ENCODE data around the gene MAGI2. TPM values are rescaled to one million over a fixed set of nuclear protein-coding genes. Genes with fewer than 3 reads are reported as not detected.

Gene MAGI2
- total RNA-seq, 1 donor from 2014 or later: 64.2 TPM

- no peak overlapping the region for H3K27ac Mint-ChIP-seq (ENCODE audit: unreplicated experiment)
- TF ChIP-seq CTCF (IDR thresholded peaks at IDR 0.05; ENCODE audit: partially characterized antibody, unreplicated experiment): no peak
- H3K27me3 Mint-ChIP-seq (ENCODE audit: unreplicated experiment): peaks cover 5% of the 10 kb centered on the region
- H3K4me3 Mint-ChIP-seq (ENCODE audit: unreplicated experiment): no peak overlapping the region
- H3K4me1 Mint-ChIP-seq (ENCODE audit: low read depth, unreplicated experiment): peaks cover 13% of the 10 kb centered on the region
- no peaks in the 10 kb centered on the region for H3K36me3 Mint-ChIP-seq (ENCODE audit: unreplicated experiment)
- H3K9me3 Mint-ChIP-seq (ENCODE audit: unreplicated experiment): peaks cover 4% of the 10 kb centered on the region
- DNase-seq: no peak
Measured at GRCh38 chr7:78220754-78221153, 1232.7 kb downstream of the MAGI2 start.

- H3K9me3 Mint-ChIP-seq (ENCODE audit: unreplicated experiment): peaks cover 4% of the 10 kb centered on the region
- peak overlapping the region; percentile 73 for H3K27ac Mint-ChIP-seq (ENCODE audit: unreplicated experiment)
- H3K4me1 Mint-ChIP-seq (ENCODE audit: low read depth, unreplicated experiment): peaks cover 13% of the 10 kb centered on the region
- TF ChIP-seq CTCF (IDR thresholded peaks at IDR 0.05; ENCODE audit: partially characterized antibody, unreplicated experiment): no peak
- no peak overlapping the region for H3K4me3 Mint-ChIP-seq (ENCODE audit: unreplicated experiment)
- peaks cover 5% of the 10 kb centered on the region for H3K27me3 Mint-ChIP-seq (ENCODE audit: unreplicated experiment)
- no peak for DNase-seq
- no peaks in the 10 kb centered on the region for H3K36me3 Mint-ChIP-seq (ENCODE audit: unreplicated experiment)
Measured at GRCh38 chr7:78218876-78219275, 1234.6 kb downstream of the MAGI2 start.

- H3K4me3 Mint-ChIP-seq (ENCODE audit: unreplicated experiment): no peak overlapping the region
- H3K9me3 Mint-ChIP-seq (ENCODE audit: unreplicated experiment): peaks cover 4% of the 10 kb centered on the region
- H3K4me1 Mint-ChIP-seq (ENCODE audit: low read depth, unreplicated experiment): peaks cover 13% of the 10 kb centered on the region
- peaks cover 5% of the 10 kb centered on the region for H3K27me3 Mint-ChIP-seq (ENCODE audit: unreplicated experiment)
- no peak for TF ChIP-seq CTCF (IDR thresholded peaks at IDR 0.05; ENCODE audit: partially characterized antibody, unreplicated experiment)
- no peaks in the 10 kb centered on the region for H3K36me3 Mint-ChIP-seq (ENCODE audit: unreplicated experiment)
- no peak overlapping the region for H3K27ac Mint-ChIP-seq (ENCODE audit: unreplicated experiment)
- no peak for DNase-seq
Measured at GRCh38 chr7:78218051-78218450, 1235.4 kb downstream of the MAGI2 start.

GRCh38 chr7:78215199-78215598 is 1238.3 kb downstream of the MAGI2 start:
- H3K9me3 Mint-ChIP-seq (ENCODE audit: unreplicated experiment): peaks cover 3% of the 10 kb centered on the region
- no peak for DNase-seq
- no peak overlapping the region for H3K27ac Mint-ChIP-seq (ENCODE audit: unreplicated experiment)
- H3K4me3 Mint-ChIP-seq (ENCODE audit: unreplicated experiment): no peak overlapping the region
- H3K4me1 Mint-ChIP-seq (ENCODE audit: low read depth, unreplicated experiment): peaks cover 11% of the 10 kb centered on the region
- no peaks in the 10 kb centered on the region for H3K36me3 Mint-ChIP-seq (ENCODE audit: unreplicated experiment)
- peaks cover 5% of the 10 kb centered on the region for H3K27me3 Mint-ChIP-seq (ENCODE audit: unreplicated experiment)
- TF ChIP-seq CTCF (IDR thresholded peaks at IDR 0.05; ENCODE audit: partially characterized antibody, unreplicated experiment): no peak

DNA sequence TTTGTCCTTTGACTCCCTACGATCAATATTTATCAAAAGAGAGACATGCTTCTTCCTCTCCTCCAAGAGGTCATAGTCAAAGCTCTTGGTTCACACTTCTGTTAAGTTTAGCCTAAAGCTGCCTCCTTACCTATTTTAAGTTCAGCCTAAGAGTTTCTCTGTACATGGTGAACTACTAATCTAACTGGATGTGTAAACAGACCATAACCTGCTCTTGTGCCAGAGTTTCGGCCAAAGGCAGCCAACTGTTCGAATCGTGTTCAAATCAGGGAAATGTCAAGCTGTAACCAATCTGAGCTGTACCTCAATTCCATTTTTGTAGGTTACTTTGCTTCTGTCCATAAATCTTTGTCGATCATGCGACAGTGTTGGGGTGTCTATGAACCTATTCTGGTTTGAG is 1240.1 kb downstream of the MAGI2 start:
- no peaks in the 10 kb centered on the region for H3K4me1 Mint-ChIP-seq (ENCODE audit: low read depth, unreplicated experiment)
- no peak for DNase-seq
- H3K27ac Mint-ChIP-seq (ENCODE audit: unreplicated experiment): no peak overlapping the region
- H3K9me3 Mint-ChIP-seq (ENCODE audit: unreplicated experiment): no peaks in the 10 kb centered on the region
- H3K4me3 Mint-ChIP-seq (ENCODE audit: unreplicated experiment): no peak overlapping the region
- peaks cover 5% of the 10 kb centered on the region for H3K36me3 Mint-ChIP-seq (ENCODE audit: unreplicated experiment)
- no peak for TF ChIP-seq CTCF (IDR thresholded peaks at IDR 0.05; ENCODE audit: partially characterized antibody, unreplicated experiment)
- no peaks in the 10 kb centered on the region for H3K27me3 Mint-ChIP-seq (ENCODE audit: unreplicated experiment)

All from glutamatergic neuron (in vitro differentiated cells).